LNCAP (cell line): Measurements from ENCODE around the gene C11orf24.

Experiments
- TF ChIP-seq, protein P1 (sequence below): fragments of 450-650 bp; IDR thresholded peaks from 2 replicates; pipeline ENCODE4 v1.5.1; 2017; ENCODE audit warnings: mild to moderate bottlenecking

The C11orf24 gene

DNA sequence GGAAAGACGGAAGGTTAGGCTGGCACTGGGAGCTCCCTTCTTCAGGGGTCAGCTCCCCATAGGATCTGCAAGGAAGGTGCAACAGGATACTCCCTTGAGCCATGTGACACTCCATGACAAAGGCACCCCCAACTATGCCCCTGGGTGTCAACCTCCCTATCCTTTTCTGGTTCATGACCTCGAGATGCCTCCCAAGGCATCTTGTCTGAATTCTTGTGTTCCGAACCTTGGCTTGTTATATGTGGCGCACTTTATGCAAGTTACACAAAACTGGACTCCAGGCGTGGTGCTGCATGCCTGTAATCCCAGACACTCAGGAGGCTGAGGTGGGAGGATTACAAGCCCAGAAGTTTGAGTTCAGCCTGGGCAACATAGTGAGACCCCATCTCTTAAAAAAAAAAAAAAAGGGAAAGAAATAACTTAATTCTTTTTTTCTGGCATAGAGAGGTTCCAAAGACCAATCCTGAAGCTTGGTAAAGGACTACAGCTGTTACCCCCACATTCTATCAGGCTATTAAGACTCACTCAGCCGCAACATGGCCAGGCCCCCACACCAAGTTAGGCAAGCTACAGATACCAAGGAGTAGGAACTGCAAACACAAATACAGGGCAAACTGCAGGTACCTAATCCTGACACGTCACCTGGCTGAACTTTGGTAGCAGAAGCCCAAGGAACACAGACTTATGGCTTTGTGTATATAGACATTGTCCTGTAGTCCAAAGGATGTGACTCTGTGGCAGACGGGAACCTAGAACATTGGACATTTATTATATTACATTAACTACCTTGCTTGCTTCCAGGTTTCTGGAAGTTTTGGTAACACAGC lies 1.4 kb downstream of the C11orf24 start:
- TF ChIP-seq, protein P1, sequence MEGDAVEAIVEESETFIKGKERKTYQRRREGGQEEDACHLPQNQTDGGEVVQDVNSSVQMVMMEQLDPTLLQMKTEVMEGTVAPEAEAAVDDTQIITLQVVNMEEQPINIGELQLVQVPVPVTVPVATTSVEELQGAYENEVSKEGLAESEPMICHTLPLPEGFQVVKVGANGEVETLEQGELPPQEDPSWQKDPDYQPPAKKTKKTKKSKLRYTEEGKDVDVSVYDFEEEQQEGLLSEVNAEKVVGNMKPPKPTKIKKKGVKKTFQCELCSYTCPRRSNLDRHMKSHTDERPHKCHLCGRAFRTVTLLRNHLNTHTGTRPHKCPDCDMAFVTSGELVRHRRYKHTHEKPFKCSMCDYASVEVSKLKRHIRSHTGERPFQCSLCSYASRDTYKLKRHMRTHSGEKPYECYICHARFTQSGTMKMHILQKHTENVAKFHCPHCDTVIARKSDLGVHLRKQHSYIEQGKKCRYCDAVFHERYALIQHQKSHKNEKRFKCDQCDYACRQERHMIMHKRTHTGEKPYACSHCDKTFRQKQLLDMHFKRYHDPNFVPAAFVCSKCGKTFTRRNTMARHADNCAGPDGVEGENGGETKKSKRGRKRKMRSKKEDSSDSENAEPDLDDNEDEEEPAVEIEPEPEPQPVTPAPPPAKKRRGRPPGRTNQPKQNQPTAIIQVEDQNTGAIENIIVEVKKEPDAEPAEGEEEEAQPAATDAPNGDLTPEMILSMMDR = no peak

DNA sequence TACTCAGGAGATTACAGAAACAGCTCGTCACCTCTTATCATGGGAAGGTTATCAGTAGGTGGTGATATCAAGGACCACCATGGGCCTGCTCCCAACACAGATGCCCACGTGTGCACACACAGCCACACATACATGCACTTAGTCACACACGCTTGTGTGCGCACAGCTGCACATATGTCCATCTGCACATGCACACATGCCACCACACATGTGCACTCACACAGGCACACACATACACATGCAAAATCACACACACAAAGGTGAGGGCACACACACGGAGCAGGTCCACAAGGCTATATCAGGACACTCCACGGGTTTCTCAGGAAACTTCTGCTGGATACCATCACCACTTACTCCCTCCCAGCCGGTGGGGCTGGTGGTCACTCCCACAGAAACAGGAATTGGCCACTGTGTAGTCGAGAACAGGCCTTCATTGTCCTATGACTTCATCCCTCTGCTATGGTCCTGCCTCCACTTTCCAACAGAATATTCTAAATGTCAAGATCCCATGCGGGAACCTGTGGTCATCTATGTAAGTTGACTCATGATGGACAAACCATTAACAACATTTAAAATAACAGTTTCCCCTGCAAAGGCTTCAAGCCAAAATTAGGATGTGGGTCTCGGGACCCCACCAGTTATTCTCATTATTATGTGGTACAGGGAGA lies 2.2 kb downstream of the C11orf24 start:
- TF ChIP-seq, protein P1 = no peak

DNA sequence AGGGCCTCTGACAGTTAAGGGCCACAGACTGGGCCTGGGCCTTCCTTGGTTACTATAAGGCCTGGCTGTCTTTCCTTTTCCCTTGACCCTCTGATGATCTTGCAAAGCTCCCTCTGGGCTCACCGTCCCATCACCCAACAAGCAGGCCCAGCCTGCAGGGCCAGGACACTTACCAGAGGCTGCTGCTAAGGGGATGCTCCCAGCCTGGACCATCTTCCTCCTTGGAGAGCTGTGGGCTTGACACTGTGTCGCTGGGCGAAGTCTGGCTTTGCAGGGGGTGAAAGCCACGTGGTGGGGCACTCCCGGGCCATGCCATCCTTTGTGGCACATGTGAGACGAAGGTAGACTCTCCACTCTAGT lies 3.9 kb downstream of the C11orf24 start:
- TF ChIP-seq, protein P1 = no peak

DNA sequence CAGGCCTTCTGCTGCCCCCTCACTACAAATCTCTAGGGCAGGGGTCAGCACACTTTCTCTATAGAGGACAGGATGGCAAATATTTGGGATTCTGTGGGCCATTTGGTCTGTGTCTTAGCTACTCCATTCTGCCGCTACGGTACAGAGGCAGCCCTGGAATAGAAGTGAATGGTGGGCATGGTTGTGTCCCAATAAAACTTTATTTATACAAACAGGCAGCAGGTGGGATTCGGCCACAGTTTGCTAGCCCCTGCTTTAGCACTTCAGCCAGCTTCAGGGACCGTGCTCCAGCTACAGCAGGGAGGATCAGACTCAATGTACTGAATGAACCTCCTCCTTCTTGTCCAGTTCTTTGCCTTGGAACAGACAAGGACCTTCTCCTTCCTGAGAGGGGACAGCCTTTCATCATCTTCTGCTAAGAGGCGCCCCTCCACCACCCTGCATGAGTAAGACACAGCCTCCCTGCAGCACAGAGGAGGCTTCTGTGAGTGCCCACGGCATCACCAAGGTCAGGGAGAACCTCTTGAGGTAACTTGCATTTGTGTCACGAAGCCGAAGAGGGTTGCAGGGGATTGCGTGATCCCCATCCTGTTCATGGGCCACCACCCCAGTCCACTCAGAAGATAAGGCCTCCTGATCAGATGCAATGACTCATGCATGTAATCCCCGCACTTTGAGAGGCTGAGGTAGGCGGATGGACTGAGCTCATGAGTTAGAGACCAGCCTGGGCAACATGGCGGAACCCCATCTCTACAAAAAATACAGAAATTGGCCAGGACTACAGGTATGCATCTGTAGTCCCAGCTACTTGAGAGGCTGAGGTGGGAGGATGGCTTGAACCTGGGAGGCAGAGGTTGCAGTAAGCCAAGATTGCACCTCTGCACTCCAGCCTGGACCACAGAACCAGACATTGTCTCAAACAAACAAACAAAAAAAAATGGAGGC lies 4.6 kb downstream of the C11orf24 start:
- TF ChIP-seq, protein P1 = no peak

DNA sequence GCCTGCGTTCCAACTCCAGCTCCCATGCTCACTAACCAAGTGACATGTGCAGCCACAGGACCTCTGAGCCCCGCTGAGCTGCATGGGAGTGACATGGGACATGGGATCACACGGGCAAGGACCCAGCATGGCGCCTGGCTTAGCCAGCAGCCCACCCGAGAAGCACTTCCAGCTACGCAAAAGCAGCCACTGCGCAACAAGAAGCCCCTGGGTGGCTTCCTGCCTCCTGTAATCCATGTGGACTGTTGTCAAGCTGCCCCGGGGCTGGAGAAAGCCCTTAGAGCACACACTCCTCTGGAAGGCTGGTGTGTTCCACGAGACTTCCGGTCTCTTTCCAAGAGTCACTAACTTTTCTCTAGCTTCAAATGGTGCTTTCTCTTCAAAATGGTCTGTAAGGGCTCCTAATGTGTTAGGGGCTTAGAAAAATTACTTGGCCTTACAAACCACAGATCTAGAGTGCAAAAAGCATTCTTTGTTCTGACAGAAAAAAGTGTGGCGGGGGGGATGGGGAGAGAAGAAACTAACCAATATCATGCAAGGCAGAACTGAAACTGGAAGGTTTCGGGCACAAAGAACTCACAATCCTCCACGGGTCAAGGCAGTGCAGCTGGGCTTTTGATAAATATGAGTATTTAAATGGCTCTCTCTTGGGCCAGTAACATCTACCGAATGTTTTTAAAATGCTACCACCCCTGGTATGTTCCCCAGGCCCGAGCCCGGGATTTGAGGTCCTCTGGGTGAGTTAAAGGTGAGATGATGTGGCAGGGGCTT lies 5.5 kb downstream of the C11orf24 start:
- TF ChIP-seq, protein P1 = no peak

DNA sequence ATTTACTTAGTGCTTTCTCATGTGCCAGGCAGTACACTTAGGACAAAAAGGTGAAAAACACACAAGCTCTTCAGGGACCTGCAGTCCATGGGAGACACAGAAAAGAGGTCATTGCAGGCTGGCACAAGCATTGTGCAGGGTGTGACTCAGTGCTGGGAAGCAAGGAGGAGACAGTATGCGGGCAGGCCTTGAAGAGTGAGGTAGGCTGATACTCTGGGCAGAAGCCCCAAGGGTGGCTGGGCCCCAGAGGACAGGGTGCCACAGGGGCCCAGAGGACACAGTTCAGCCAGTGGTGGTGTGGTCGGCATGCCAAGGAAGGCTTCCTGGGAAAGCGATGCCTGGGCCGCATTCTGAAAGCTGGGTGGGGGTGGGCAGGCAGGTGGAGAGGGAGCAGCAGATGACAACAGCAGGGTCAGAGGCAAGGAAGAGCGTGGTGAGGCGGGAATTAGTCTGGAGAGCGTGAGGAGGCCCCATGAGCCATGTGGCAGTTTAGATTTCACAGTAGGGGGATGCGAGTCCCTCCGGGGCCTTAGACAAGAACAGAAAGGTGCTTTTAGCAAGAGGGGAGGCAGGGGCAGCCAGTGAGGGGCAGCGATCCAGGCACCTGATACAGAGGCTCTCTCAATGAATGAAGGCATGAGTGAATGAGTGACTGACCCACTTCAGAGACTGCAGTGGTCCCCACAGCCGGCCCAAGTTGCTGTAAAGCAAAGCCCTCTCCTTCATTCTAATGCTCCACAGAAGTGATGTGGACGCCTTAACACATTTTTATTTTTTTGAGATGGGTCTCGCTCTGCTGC lies 6.8 kb downstream of the C11orf24 start:
- TF ChIP-seq, protein P1 = no peak
